22Rv1 (cell line): Measurements from ENCODE around the gene SPN.
"Not testable (repeated sequence)": the region's sequence is repeated elsewhere in the genome, so short reads cannot be mapped to it uniquely, and the experiment has no call there.

Experiments
- H3K27ac ChIP-seq: fragments of 450-650 bp; 2 replicates; pipeline ENCODE4 v1.5.1; 2017
- CTCF ChIP-seq: fragments of 450-650 bp; IDR thresholded peaks from 2 replicates; pipeline ENCODE4 v1.5.1; 2017; ENCODE audit warnings: mild to moderate bottlenecking
- ZFX ChIP-seq: fragments of 450-650 bp; IDR thresholded peaks from 2 replicates; pipeline ENCODE4 v1.6.1; 2017; ENCODE audit warnings: antibody characterized with exemption, borderline replicate concordance

The SPN gene

DNA sequence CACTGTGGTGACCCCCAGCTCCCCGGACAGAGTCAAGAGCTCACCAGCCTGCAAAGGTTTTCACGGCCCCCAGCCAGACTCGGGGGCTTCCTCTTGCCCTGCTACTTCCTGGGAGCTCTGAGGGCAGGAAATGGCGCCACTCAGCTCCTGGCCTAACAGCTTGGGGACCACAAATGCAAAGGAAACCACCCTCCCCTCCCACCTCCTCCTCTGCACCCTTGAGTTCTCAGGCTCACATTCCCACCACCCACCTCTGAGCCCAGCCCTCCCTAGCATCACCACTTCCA, 375 bp upstream of the SPN start:
- H3K27ac ChIP-seq = no peak overlapping the region
- TF ChIP-seq CTCF (no peak), ZFX (no peak)

- H3K27ac ChIP-seq = no peak overlapping the region
- TF ChIP-seq CTCF (no peak), ZFX (no peak)
Measured at GRCh38 chr16:29663807-29664090, 702 bp downstream of the SPN start.

DNA sequence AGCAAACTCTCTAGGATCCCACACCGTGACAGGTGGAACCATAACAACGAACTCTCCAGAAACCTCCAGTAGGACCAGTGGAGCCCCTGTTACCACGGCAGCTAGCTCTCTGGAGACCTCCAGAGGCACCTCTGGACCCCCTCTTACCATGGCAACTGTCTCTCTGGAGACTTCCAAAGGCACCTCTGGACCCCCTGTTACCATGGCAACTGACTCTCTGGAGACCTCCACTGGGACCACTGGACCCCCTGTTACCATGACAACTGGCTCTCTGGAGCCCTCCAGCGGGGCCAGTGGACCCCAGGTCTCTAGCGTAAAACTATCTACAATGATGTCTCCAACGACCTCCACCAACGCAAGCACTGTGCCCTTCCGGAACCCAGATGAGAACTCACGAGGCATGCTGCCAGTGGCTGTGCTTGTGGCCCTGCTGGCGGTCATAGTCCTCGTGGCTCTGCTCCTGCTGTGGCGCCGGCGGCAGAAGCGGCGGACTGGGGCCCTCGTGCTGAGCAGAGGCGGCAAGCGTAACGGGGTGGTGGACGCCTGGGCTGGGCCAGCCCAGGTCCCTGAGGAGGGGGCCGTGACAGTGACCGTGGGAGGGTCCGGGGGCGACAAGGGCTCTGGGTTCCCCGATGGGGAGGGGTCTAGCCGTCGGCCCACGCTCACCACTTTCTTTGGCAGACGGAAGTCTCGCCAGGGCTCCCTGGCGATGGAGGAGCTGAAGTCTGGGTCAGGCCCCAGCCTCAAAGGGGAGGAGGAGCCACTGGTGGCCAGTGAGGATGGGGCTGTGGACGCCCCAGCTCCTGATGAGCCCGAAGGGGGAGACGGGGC, 1.3 kb downstream of the SPN start:
- H3K27ac ChIP-seq = no peak overlapping the region
- no peak for TF ChIP-seq ZFX
- no peak for TF ChIP-seq CTCF

DNA sequence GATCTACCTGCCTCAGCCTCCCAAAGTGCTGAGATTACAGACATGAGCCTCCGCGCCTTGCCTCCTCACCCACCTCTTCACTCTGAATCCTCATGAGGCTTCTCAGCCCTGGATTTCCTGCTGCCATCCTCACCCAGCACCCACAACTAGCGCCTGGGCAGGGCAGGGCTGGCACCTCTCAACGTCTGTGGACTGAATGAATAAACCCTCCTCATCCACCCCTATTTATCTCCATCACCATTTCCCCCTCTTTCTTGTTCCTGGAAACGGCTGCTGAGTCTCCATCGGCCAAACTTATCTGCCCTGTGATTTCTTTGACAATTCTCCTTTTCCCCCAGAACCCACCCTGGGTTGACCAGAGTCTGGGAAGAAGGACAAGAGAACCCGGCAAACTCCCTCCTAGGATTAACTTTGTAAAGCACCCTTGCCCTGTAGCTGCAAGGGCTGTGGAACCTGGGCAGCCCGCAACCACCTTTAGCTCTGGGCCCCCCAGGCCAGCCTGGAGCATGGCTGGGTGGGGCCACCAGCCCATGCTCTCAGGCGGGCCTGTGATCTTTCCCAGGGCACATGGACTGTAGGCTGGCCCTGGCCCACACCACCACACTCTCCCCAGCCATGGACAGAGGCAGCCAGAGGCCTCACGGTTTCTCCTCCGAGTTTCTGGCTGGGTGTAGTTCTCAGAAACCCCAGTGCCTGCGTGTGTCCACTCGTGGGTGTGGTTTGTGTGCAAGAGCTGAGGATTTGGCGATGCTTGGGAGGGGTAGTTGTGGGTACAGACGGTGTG, 2.4 kb downstream of the SPN start:
- no peak overlapping the region for H3K27ac ChIP-seq
- TF ChIP-seq CTCF (no peak), ZFX (no peak)

DNA sequence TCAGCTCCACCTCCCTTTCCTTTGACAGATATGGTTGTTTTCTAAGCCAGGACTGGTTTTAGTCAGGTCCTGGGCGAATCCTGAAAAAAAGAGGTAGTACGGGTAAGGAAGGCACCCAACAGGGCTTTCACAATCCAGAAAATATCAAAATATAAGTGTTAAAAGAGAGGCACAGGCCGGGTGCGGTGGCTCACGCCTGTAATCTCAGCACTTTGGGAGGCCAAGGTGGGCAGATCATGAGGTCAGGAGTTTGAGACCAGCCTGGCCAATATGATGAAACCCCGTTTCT, 4.2 kb downstream of the SPN start:
- H3K27ac ChIP-seq = not testable (repeated sequence)

GRCh38 chr16:29667755-29668154, 4.7 kb downstream of the SPN start:
- TF ChIP-seq CTCF = no peak
- no peak for TF ChIP-seq ZFX
- no peak overlapping the region for H3K27ac ChIP-seq

- no peak for TF ChIP-seq CTCF
- H3K27ac ChIP-seq = no peak overlapping the region
Measured at GRCh38 chr16:29668267-29668666, 5.2 kb downstream of the SPN start.

- no peak overlapping the region for H3K27ac ChIP-seq
- no peak for TF ChIP-seq ZFX
Measured at GRCh38 chr16:29673501-29673900, 10.5 kb downstream of the SPN start.
